Spleen (tissue), 7 donors: Measurements from ENCODE around the gene PITRM1.

Experiments used
- CTCF ChIP-seq, 11 experiments: fragments of 200-600 bp in 7 of 11; fragments of 450-650 bp in 4 of 11; sonication (generic) in 4 of 11; IDR thresholded peaks in 8 of 11; conservative IDR thresholded peaks in 3 of 11; 1 replicate in 7 of 11; 2 replicates in 4 of 11; pipeline versions ENCODE4 v1.4.0 to v1.8.0; 2016 to 2021; ENCODE audit warnings: antibody characterized with exemption in 11 of 11, inconsistent platforms in 4 of 11, mild to moderate bottlenecking in 1 of 11
- POLR2A ChIP-seq, 3 donors: fragments of 450-650 bp; IDR thresholded peaks; one replicate each; pipeline ENCODE4 v1.5.1; 2017; ENCODE audit warnings: antibody characterized with exemption in 3 of 3, mild to moderate bottlenecking in 1 of 3
- POLR2AphosphoS5 ChIP-seq, 3 donors: sonication (generic); formaldehyde crosslinking; IDR thresholded peaks; one replicate each; pipeline ENCODE4 v1.5.1; 2017; ENCODE audit warnings: antibody characterized with exemption in 3 of 3
- donor health status: DM: no; HTN: no; CAD: no; lungs with moderate emphysema.
- donor health status: DM: no; HTN: no; CAD: no.
- donor health status: DM: no; HTN: no; CAD: no.

- TF ChIP-seq CTCF (IDR thresholded peaks at IDR 0.05 in 8 of 11, conservative IDR thresholded peaks at IDR 0.05 in 3 of 11): no peak
- TF ChIP-seq POLR2A (IDR thresholded peaks at IDR 0.05): no peak
- TF ChIP-seq POLR2AphosphoS5 (IDR thresholded peaks at IDR 0.05): no peak
These were observed 29.2 kb upstream of the PITRM1 start for GRCh38 chr10:3201796-3202195.
